Glomerular visceral epithelial cell (primary cell): Measurements from ENCODE around the gene MON1A.
"Not testable (repeated sequence)": the region's sequence is repeated elsewhere in the genome, so short reads cannot be mapped to it uniquely, and the experiment has no call there.

Experiments used
- DNase-seq: peaks from one replicate; pipeline ENCODE4 v3.0.0-alpha.2; 2016; ENCODE audit errors: extremely low spot score

Gene MON1A

GRCh38 chr3:49917806-49918590 lies 11.6 kb downstream of the MON1A start:
- DNase-seq, result not testable (repeated sequence)

- DNase-seq, result no peak
Observed at GRCh38 chr3:49916686-49917085, 12.9 kb downstream of the MON1A start.

GRCh38 chr3:49914906-49915305 lies 14.7 kb downstream of the MON1A start:
- no peak for DNase-seq

- DNase-seq, result no peak
Observed at GRCh38 chr3:49912881-49913281, 16.7 kb downstream of the MON1A start.

DNA sequence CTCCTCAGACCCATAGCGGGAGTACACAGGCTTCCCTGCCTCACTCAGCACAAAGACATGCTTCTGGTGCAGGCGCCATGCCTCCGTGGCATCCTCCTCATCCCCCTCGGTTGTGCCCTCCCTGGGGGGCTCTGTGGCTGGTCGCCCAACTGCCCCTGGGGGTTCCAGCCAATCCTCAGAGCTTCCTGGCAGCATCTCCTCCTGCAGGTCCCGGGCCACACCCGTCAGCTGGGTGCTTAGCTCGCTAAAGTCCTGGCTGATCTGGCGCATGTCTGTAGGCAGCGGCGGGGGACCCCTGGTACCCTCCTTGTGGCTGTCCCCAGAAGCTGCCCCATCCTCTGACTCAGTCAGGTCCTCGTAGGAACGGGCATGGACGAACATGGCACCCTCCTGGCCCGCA lies 18.0 kb downstream of the MON1A start:
- no peak for DNase-seq

DNA sequence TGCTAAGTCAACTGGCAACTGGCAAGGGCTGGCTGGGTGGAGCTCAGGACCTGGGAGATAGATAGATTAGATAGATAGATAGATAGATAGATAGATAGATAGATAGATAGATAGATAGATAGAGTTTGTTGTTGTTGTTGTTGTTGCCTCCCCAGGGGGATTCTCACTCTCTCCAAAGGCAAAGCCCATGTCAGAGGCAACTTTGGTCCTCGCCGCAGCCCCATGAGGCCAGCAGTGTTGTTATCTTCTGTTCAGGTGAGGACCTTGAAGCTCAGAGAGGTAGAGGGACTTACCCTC lies 18.5 kb downstream of the MON1A start:
- DNase-seq, result no peak

DNA sequence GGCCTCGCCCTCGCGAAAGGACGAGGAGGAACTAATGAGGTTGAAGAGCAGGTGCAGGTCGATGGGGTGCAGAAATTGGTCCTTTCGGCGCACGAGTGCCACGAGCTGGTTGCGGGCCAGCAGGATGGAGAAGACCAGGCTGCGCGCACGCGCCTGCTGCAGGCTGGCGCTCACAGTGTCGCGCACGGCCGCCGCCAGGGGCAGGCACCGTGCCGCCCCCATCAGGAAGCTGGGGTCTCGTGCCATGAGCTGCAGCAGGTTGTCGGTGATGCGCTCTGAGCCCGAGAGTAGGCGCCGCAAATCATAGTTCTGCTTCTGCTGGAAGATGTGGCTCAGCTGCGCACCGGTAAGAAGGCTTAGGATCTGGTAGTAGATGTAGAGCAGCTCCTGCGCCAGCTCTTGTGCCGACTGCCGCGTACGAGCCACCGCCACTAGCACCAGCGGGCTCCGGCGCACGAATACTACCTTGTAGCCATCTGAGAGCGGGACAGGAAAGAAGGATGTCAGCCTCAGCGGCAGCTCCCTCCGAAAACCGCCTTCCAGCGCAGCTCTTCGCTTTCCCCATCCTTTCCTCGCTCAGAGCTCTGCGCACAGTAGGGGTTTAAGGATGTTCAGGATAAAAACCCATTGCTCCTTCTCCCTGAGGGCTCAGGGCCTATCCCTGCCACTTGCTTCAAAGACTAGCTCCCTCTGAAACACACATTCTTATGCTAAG lies 19.0 kb downstream of the MON1A start:
- no peak for DNase-seq

DNA sequence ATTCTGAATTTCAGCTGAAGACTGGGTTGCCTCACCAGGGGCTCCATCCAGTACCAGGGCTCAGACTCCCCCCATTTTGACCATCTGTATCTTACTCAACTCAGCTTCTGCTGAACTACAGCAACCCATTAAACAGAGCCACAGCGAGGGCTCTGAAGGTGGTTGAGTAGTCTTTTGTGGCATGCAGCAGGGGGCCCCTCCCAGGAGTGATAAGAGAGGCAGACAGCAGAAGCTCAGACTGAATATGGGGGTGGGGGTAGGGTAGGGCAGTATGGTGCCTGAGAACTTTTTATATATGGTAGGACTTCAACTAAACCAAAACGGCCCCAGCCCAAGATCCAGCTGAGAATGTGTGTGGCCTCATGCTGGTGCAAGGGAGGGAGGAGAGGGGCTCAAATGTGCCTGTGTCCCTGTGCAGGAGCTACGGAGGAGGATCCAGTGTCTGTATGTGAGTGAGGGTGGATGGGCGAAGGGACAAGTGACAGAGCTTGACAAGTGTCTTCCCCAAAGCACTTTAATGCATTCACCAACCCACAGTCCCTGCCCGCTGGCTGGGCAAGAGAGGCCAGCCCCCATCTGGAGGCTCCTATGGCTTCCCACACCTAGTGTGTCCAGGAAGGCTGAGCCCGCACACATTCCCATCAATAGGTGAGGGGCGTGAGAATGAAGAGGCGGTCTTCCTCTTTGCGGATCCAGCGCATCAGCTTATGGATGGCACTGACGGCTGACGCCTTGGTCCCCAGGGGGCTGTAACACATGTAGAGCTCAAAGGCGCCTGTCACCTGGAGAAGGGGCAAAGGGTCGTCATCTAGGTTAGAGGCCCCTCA lies 21.0 kb downstream of the MON1A start:
- no peak for DNase-seq

DNA sequence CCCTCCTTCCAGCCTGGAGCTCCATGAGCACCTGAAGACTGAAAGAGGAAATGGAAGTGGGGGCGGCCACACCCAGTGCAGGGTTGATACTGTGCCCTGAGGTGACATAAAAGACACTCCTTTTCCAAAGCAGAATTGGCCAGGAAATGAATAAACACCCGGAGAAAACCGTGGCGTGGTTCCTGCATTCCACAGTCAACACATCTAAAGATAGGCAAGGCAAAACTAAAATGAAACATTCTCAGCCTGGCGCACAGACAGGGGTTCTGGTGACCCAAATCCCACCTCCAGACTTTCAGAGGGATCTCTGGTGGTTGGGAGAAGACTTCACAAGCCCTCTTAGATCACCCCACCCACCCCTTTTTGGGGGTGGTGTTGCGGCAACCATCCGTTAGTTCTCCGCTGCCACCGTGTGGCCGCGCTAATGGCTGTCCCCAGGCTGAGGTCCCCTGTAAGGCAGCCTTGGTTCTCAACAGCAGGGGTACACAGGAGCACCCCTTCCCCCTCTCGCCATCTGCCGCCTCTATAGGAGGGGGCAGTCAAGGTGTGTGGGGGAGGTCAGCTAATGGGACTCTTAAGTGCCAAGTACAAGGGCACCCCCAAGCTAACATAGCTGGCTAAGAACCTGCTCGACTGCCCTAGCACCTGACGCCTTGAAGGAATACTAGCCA lies 23.4 kb downstream of the MON1A start:
- peak; percentile 21 for DNase-seq

GRCh38 chr3:49904448-49904847 lies 25.2 kb downstream of the MON1A start:
- not testable (repeated sequence) for DNase-seq

GRCh38 chr3:49903451-49904424 lies 25.9 kb downstream of the MON1A start, which contains the start of gene MST1R:
TSS of gene MST1R (minus strand) at chr3:49903873. CDS start at chr3:49903609, 264 bp downstream.
- no peak for DNase-seq

DNA sequence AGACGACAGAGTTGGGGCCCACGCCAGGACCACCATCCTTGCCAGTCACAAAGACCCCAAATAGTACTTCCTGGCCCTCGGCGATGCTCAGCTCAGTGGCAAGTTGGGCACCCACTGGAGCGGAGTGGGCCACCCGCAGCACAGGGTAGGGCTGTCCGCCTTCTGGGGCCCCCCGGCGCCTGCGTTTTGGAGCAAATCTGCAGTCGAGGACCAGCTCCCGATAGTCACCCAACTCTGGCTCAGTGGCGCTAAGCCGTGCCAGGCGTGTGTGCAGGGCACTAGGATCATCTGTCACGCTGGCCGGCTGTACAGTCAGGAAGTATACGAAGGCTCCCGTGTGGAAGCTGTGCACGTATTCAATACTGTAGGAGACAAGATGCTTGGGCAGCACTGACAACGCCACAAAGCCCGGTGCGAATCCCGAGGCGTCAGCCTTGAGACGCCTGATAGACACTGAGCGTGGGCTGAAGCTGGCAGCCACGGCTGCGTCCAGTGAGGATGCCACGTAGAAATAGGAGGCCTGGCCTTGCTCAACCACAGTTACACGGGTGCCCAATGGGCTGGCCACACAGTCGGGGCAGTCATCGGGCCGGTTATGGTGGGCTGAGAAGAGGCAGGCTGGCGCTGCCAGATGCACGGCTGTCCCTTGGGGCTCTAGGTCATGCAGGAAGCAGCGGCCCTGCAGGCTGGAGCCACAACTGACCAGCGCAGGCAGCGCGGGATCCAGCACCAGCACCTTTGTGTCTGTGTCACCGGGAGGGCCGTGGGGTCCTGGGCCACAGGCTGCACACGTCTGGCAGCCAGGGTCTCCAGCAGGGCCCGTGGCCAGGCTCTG lies 26.9 kb downstream of the MON1A start:
- DNase-seq, result no peak

- DNase-seq, result no peak
Observed at GRCh38 chr3:49901366-49902339, 28.0 kb downstream of the MON1A start.

DNA sequence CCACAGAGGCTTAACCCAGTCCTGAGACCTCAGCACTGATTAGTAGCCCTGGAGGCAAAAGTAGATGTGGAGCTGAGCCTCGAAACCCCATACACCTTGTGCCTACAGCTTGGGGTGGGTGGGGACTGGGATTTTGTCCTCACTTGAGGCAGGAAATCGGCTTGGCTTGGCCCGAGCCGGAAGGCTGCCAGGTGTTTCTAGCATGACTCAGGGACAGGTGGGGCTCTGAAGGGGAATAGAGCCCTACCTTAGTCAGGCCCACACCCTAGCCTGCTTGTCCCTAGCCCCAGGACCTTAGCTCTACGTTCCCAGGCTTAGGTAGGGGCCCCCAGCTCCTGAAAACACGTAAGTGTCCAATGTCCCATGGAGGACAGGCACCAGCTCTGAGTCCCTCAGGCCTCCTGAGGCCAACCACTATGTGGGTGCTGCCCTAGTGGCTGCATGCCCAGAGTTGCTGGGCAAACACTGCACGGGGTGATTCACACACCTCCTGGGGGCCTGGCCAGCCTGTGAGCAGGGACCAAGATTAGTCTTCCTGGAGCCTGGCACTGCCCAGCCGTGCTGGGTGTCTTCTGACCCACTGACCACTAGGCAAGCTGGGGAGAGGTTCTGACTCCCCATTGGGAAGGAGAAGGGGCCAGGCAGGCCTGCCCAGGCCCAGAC lies 29.0 kb downstream of the MON1A start:
- DNase-seq, result peak; percentile 88

- DNase-seq, result no peak
Observed at GRCh38 chr3:49899815-49900214, 29.8 kb downstream of the MON1A start.

DNA sequence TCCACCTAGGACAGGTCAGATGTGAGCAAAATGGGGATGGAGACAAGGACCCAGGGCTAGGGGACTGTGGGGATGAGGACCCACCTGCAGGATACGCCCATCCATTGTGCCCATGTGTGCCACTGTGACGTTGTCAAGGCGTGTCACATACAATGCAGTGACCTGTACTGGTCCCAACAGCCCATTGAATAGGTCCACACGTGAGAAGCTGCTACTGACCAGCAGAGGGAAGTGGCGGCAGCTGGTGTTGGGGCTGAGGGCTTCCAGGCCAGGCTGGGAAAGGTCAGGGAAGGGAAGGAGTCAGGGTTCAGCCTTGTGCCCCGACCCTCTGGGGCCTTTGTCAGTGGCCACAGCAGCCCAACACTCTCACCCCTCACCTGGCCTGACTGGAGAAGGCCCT lies 30.6 kb downstream of the MON1A start:
- DNase-seq, result no peak

DNA sequence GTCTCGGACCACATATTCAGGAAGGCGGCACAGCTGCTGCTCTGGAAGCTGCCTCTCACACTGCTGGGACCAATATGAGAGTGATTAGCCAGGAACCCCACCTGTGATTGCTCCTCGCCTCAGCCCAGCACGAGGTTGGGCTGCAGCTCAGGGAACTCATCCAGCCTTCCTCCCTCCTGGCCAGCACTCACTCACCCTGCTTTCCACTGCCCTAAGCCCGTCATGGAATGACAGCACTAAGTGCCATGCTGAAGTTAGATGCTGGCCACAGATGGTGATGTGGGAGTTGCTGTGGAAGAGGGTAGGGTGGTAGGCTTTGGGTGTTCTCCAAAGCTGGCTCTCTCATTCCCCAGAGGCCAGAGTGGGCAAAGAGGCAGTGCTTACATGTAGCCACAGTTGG lies 33.3 kb downstream of the MON1A start:
- no peak for DNase-seq

DNA sequence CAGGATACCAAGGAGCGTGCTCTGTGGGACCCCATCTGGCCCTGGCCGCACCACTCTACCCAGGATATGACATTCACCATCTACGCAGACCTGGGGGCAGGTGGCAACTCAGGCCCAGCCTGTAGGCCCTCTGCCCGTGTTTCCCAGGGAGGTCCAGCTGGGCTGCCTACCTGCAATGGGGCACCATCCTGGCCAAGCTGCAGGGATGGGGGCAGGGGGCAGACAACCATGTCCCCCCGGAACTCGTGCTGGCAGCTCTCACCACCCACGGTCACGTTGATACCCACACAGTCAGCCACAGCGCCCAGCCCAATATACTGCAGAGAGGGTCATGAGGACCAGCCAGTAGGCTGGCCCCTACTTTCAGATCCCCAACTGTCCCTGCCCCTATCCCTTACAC lies 33.8 kb downstream of the MON1A start:
- no peak for DNase-seq
